ENCODE results near the gene EIF5A2. TPM values are rescaled to one million over a fixed set of nuclear protein-coding genes. Genes with fewer than 3 reads are reported as not detected.
"Not testable (repeated sequence)": the region's sequence is repeated elsewhere in the genome, so short reads cannot be mapped to it uniquely, and the experiment has no call there.

Gene EIF5A2
- total RNA-seq, 3 donors from 2014 or later (not counting 1 experiment from before 2014, with no cell fraction given) = 12.9 to 34.8 (median 22.8) TPM

- no peaks in the 10 kb centered on the region for H3K36me3 Mint-ChIP-seq
- intact Hi-C loops (cut with micrococcal nuclease) = no loop called here
Measured at GRCh38 chr3:170889132-170889531, 19.3 kb downstream of the EIF5A2 start.

GRCh38 chr3:170884109-170884930 is 24.1 kb downstream of the EIF5A2 start:
- peaks cover 4 to 22% of the 10 kb centered on the region in 2 donors for H3K27me3 Mint-ChIP-seq (ENCODE audit: low read depth in 2 of 2)
- H3K4me3 Mint-ChIP-seq; H3K27ac Mint-ChIP-seq; intact Hi-C loops (cut with micrococcal nuclease); H3K4me1 ChIP-seq (ENCODE audit: control insufficient read depth, insufficient read depth, low read length); H3K27ac ChIP-seq (ENCODE audit: low read length); H3K36me3 ChIP-seq (ENCODE audit: control insufficient read depth, insufficient read depth, low read length); DNase-seq; H3K9me3 ChIP-seq (ENCODE audit: control insufficient read depth, insufficient read depth, low read length); H3K9me3 Mint-ChIP-seq; H3K4me3 ChIP-seq (ENCODE audit: low read length); ATAC-seq; H3K36me3 Mint-ChIP-seq; H3K4me1 Mint-ChIP-seq; H3K27me3 ChIP-seq (ENCODE audit: control insufficient read depth, insufficient read depth, low read length): not testable (repeated sequence)
- 96% methylated on average over 19 of the region's 24 CpGs for WGBS (ENCODE audit: insufficient coverage)

More at GRCh38 chr3:170889132-170889531, 19.3 kb downstream of the EIF5A2 start:
- ATAC-seq (no peak), DNase-seq (no peak)
- Histone ChIP-seq H3K4me3 (ENCODE audit: low read length) (no peak overlapping the region), H3K36me3 (ENCODE audit: control insufficient read depth, insufficient read depth, low read length) (no peaks in the 10 kb centered on the region), H3K4me1 (ENCODE audit: control insufficient read depth, insufficient read depth, low read length) (no peaks in the 10 kb centered on the region), H3K27me3 (ENCODE audit: control insufficient read depth, insufficient read depth, low read length) (no peaks in the 10 kb centered on the region), H3K9me3 (ENCODE audit: control insufficient read depth, insufficient read depth, low read length) (no peaks in the 10 kb centered on the region), H3K27ac (ENCODE audit: low read length) (no peak overlapping the region)
- H3K27me3 Mint-ChIP-seq (ENCODE audit: low read depth in 2 of 2) = peaks cover 4 to 22% of the 10 kb centered on the region in 2 donors
- no peaks in the 10 kb centered on the region for H3K4me1 Mint-ChIP-seq
- H3K9me3 Mint-ChIP-seq = no peaks in the 10 kb centered on the region
- TF ChIP-seq, protein P1, sequence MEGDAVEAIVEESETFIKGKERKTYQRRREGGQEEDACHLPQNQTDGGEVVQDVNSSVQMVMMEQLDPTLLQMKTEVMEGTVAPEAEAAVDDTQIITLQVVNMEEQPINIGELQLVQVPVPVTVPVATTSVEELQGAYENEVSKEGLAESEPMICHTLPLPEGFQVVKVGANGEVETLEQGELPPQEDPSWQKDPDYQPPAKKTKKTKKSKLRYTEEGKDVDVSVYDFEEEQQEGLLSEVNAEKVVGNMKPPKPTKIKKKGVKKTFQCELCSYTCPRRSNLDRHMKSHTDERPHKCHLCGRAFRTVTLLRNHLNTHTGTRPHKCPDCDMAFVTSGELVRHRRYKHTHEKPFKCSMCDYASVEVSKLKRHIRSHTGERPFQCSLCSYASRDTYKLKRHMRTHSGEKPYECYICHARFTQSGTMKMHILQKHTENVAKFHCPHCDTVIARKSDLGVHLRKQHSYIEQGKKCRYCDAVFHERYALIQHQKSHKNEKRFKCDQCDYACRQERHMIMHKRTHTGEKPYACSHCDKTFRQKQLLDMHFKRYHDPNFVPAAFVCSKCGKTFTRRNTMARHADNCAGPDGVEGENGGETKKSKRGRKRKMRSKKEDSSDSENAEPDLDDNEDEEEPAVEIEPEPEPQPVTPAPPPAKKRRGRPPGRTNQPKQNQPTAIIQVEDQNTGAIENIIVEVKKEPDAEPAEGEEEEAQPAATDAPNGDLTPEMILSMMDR (IDR thresholded peaks at IDR 0.05) = no peak
- H3K27ac Mint-ChIP-seq = no peak overlapping the region
- no peak overlapping the region for H3K4me3 Mint-ChIP-seq

- DNase-seq; H3K27ac Mint-ChIP-seq; H3K27me3 ChIP-seq (ENCODE audit: control insufficient read depth, insufficient read depth, low read length); H3K4me3 ChIP-seq (ENCODE audit: low read length); H3K9me3 Mint-ChIP-seq; H3K4me3 Mint-ChIP-seq; H3K27me3 Mint-ChIP-seq (ENCODE audit: low read depth in 2 of 2); H3K4me1 Mint-ChIP-seq; intact Hi-C loops (cut with micrococcal nuclease); ATAC-seq; H3K27ac ChIP-seq (ENCODE audit: low read length); H3K36me3 ChIP-seq (ENCODE audit: control insufficient read depth, insufficient read depth, low read length); H3K36me3 Mint-ChIP-seq; H3K4me1 ChIP-seq (ENCODE audit: control insufficient read depth, insufficient read depth, low read length); H3K9me3 ChIP-seq (ENCODE audit: control insufficient read depth, insufficient read depth, low read length): not testable (repeated sequence)
- WGBS (ENCODE audit: insufficient coverage) = no CpG with 5 or more reads among the region's 5 CpGs
Measured at GRCh38 chr3:170878688-170879087, 29.7 kb downstream of the EIF5A2 start.

GRCh38 chr3:170877311-170877710 is 31.1 kb downstream of the EIF5A2 start:
- H3K9me3 Mint-ChIP-seq; DNase-seq; H3K4me3 Mint-ChIP-seq; H3K36me3 ChIP-seq (ENCODE audit: control insufficient read depth, insufficient read depth, low read length); intact Hi-C loops (cut with micrococcal nuclease); H3K27me3 ChIP-seq (ENCODE audit: control insufficient read depth, insufficient read depth, low read length); H3K4me1 ChIP-seq (ENCODE audit: control insufficient read depth, insufficient read depth, low read length); H3K27ac ChIP-seq (ENCODE audit: low read length); H3K4me3 ChIP-seq (ENCODE audit: low read length); H3K36me3 Mint-ChIP-seq; H3K9me3 ChIP-seq (ENCODE audit: control insufficient read depth, insufficient read depth, low read length); H3K27ac Mint-ChIP-seq; H3K27me3 Mint-ChIP-seq (ENCODE audit: low read depth in 2 of 2); H3K4me1 Mint-ChIP-seq; ATAC-seq: not testable (repeated sequence)
- WGBS (ENCODE audit: insufficient coverage) = 100% methylated on average over 4 of the region's 6 CpGs

- Histone ChIP-seq H3K9me3 (ENCODE audit: control insufficient read depth, insufficient read depth, low read length) (no peaks in the 10 kb centered on the region), H3K4me1 (ENCODE audit: control insufficient read depth, insufficient read depth, low read length) (no peaks in the 10 kb centered on the region), H3K4me3 (ENCODE audit: low read length) (no peak overlapping the region), H3K27me3 (ENCODE audit: control insufficient read depth, insufficient read depth, low read length) (no peaks in the 10 kb centered on the region), H3K36me3 (ENCODE audit: control insufficient read depth, insufficient read depth, low read length) (no peaks in the 10 kb centered on the region), H3K27ac (ENCODE audit: low read length) (no peak overlapping the region)
- 95% methylated on average over 2 of the region's 2 CpGs for WGBS (ENCODE audit: insufficient coverage)
- H3K9me3 Mint-ChIP-seq = no peaks in the 10 kb centered on the region
- H3K27me3 Mint-ChIP-seq (ENCODE audit: low read depth in 2 of 2) = no peaks in the 10 kb centered on the region
- ATAC-seq (no peak), DNase-seq (no peak)
- TF ChIP-seq, protein P1 (IDR thresholded peaks at IDR 0.05) = no peak
- H3K36me3 Mint-ChIP-seq = no peaks in the 10 kb centered on the region
- intact Hi-C loops (cut with micrococcal nuclease) = no loop called here
- H3K27ac Mint-ChIP-seq = no peak overlapping the region
- no peak overlapping the region for H3K4me3 Mint-ChIP-seq
- no peaks in the 10 kb centered on the region for H3K4me1 Mint-ChIP-seq
Measured at GRCh38 chr3:170876537-170876936, 31.9 kb downstream of the EIF5A2 start.

Measured in natural killer cell (primary cell).